Upper lobe of left lung (tissue), 6 donors: Measurements from ENCODE around the gene MCM3AP. TPM values are rescaled to one million over a fixed set of nuclear protein-coding genes. Genes with fewer than 3 reads are reported as not detected.
"Not testable (repeated sequence)": the region's sequence is repeated elsewhere in the genome, so short reads cannot be mapped to it uniquely, and the experiment has no call there.

Experiments
- ATAC-seq, 2 donors: fragments of 200-7000 bp; cut with Tn5 transposase; one replicate each; pipeline ENCODE4 v1.9.1; 2022; ENCODE audit warnings: mild to moderate bottlenecking in 2 of 2, moderate library complexity in 2 of 2; ENCODE audit not compliant: low FRiP score in 2 of 2
- DNase-seq, 2 donors: peaks; one replicate each; pipeline ENCODE4 v3.0.0-alpha.2; 2019 to 2020
- H3K27ac ChIP-seq, 4 donors: fragments of 200-600 bp; sonication (generic); one replicate each; pipeline ENCODE4 v1.5.1; 2016 to 2019
- H3K27me3 ChIP-seq, 4 donors: fragments of 200-600 bp; sonication (generic); one replicate each; pipeline ENCODE4 v1.5.1; 2017 to 2019
- H3K36me3 ChIP-seq, 4 donors: fragments of 200-600 bp; sonication (generic); one replicate each; pipeline ENCODE4 v1.5.1; 2016 to 2019
- H3K4me1 ChIP-seq, 4 donors: fragments of 200-600 bp; sonication (generic); one replicate each; pipeline ENCODE4 v1.5.1; 2018 to 2019
- H3K4me3 ChIP-seq, 4 donors: fragments of 200-600 bp; sonication (generic); one replicate each; pipeline ENCODE4 v1.5.1; 2017 to 2019; ENCODE audit warnings: mild to moderate bottlenecking in 2 of 4, moderate library complexity in 1 of 4
- H3K9me3 ChIP-seq, 4 donors: fragments of 200-600 bp; sonication (generic); one replicate each; pipeline ENCODE4 v1.5.1; 2018 to 2019
- CTCF ChIP-seq, 6 experiments: fragments of 450-650 bp in 4 of 6; fragments of 200-600 bp in 2 of 6; sonication (generic) in 2 of 6; IDR thresholded peaks; one replicate each; pipeline ENCODE4 v1.5.1; 2016 to 2019; ENCODE audit warnings: antibody characterized with exemption in 6 of 6
- EP300 ChIP-seq, 4 donors: sonication (generic); formaldehyde crosslinking; IDR thresholded peaks; one replicate each; pipeline ENCODE4 v1.5.1; 2017; ENCODE audit warnings: antibody characterized with exemption in 4 of 4, control low read depth in 2 of 4
- POLR2A ChIP-seq, 4 donors: fragments of 450-650 bp; IDR thresholded peaks; one replicate each; pipeline ENCODE4 v1.5.1; 2016 to 2017; ENCODE audit warnings: antibody characterized with exemption in 4 of 4, mild to moderate bottlenecking in 2 of 4
- POLR2AphosphoS5 ChIP-seq, 2 donors: sonication (generic); formaldehyde crosslinking; IDR thresholded peaks; one replicate each; pipeline ENCODE4 v1.5.1; 2017; ENCODE audit warnings: antibody characterized with exemption in 2 of 2
- WGBS, 2 donors: methylation state at CpG; one replicate each; pipeline ENCODE4 v1.1.5; 2017 to 2018; 5-methylcytosine and 5-hydroxymethylcytosine counted together
- total RNA-seq, 6 donors: library from RNA; depleted of rRNA in 4 of 6; stranded (reverse); fragments of >200 nt in 4 of 6; gene quantifications; one replicate each; pipeline versions ENCODE4 v1.1.0 to v1.2.1, GENCODE V29; 2016 to 2021
- donor health status: DM: no; HTN: no; CAD: no; lungs with moderate emphysema.
- donor health status: DM: no; HTN: yes; CAD: no; lungs with severe emphysema.

Gene MCM3AP
- total RNA-seq, 6 donors from 2014 or later: 93.3 to 226 (median 98.4) TPM

GRCh38 chr21:46246345-46246744 is 39.1 kb downstream of the MCM3AP start:
- Histone ChIP-seq H3K27me3 (no peaks in the 10 kb centered on the region), H3K4me1 (no peaks in the 10 kb centered on the region), H3K27ac (no peak overlapping the region), H3K36me3 (peaks cover 37 to 99% (median 77%) of the 10 kb centered on the region in 4 donors), H3K4me3 (no peak overlapping the region), H3K9me3 (no peaks in the 10 kb centered on the region)
- 75 to 83% methylated on average over 4 to 6 of the region's 6 CpGs for WGBS, 2 donors
- no peak for TF ChIP-seq EP300 (IDR thresholded peaks at IDR 0.05)
- no peak for TF ChIP-seq POLR2A (IDR thresholded peaks at IDR 0.05)
- no peak for TF ChIP-seq CTCF (IDR thresholded peaks at IDR 0.05)
- no peak for TF ChIP-seq POLR2AphosphoS5 (IDR thresholded peaks at IDR 0.05)
- ATAC-seq (no peak), DNase-seq (no peak)

- H3K9me3 ChIP-seq: no peaks in the 10 kb centered on the region
- H3K27me3 ChIP-seq: no peaks in the 10 kb centered on the region
- TF ChIP-seq EP300 (IDR thresholded peaks at IDR 0.05) (no peak), CTCF (IDR thresholded peaks at IDR 0.05) (no peak), POLR2AphosphoS5 (IDR thresholded peaks at IDR 0.05) (no peak), POLR2A (IDR thresholded peaks at IDR 0.05) (no peak)
- DNase-seq (no peak), ATAC-seq (no peak)
- H3K4me3 ChIP-seq: no peak overlapping the region
- no peaks in the 10 kb centered on the region for H3K4me1 ChIP-seq
- WGBS, 2 donors: 60 to 93% methylated on average over 3 of the region's 3 CpGs
- H3K36me3 ChIP-seq: peaks cover 40 to 99% (median 79%) of the 10 kb centered on the region in 4 donors
- no peak overlapping the region for H3K27ac ChIP-seq
Observed at GRCh38 chr21:46245213-46245915, 40.0 kb downstream of the MCM3AP start.

GRCh38 chr21:46244602-46245001 is 40.8 kb downstream of the MCM3AP start:
- no peaks in the 10 kb centered on the region for H3K27me3 ChIP-seq
- H3K4me3 ChIP-seq: no peak overlapping the region
- DNase-seq: no peak
- ATAC-seq: no peak
- WGBS, 2 donors: 92 to 98% methylated on average over 7 of the region's 8 CpGs
- no peaks in the 10 kb centered on the region for H3K4me1 ChIP-seq
- H3K9me3 ChIP-seq: no peaks in the 10 kb centered on the region
- peaks cover 39 to 99% (median 80%) of the 10 kb centered on the region in 4 donors for H3K36me3 ChIP-seq
- TF ChIP-seq EP300 (IDR thresholded peaks at IDR 0.05) (no peak), POLR2A (IDR thresholded peaks at IDR 0.05) (no peak), CTCF (IDR thresholded peaks at IDR 0.05) (no peak), POLR2AphosphoS5 (IDR thresholded peaks at IDR 0.05) (no peak)
- H3K27ac ChIP-seq: no peak overlapping the region

GRCh38 chr21:46243960-46244361 is 41.5 kb downstream of the MCM3AP start:
- no peak overlapping the region for H3K27ac ChIP-seq
- H3K4me3 ChIP-seq: no peak overlapping the region
- 92 to 97% methylated on average over 2 to 3 of the region's 3 CpGs for WGBS, 2 donors
- ATAC-seq: no peak
- no peaks in the 10 kb centered on the region for H3K9me3 ChIP-seq
- no peaks in the 10 kb centered on the region for H3K27me3 ChIP-seq
- no peaks in the 10 kb centered on the region for H3K4me1 ChIP-seq
- TF ChIP-seq POLR2AphosphoS5 (IDR thresholded peaks at IDR 0.05): no peak
- H3K36me3 ChIP-seq: peaks cover 38 to 99% (median 83%) of the 10 kb centered on the region in 4 donors
- no peak for DNase-seq

GRCh38 chr21:46243325-46243724 is 42.1 kb downstream of the MCM3AP start:
- Histone ChIP-seq H3K36me3 (peaks cover 38 to 99% (median 87%) of the 10 kb centered on the region in 4 donors), H3K4me1 (no peaks in the 10 kb centered on the region), H3K9me3 (no peaks in the 10 kb centered on the region), H3K4me3 (no peak overlapping the region), H3K27ac (no peak overlapping the region), H3K27me3 (no peaks in the 10 kb centered on the region)
- WGBS, 2 donors: 92 to 96% methylated on average over 8 of the region's 8 CpGs
- TF ChIP-seq EP300 (IDR thresholded peaks at IDR 0.05) (no peak), POLR2A (IDR thresholded peaks at IDR 0.05) (no peak), CTCF (IDR thresholded peaks at IDR 0.05) (no peak), POLR2AphosphoS5 (IDR thresholded peaks at IDR 0.05) (no peak)
- no peak for DNase-seq
- ATAC-seq: no peak

- not testable (repeated sequence) for H3K4me3 ChIP-seq, ATAC-seq, H3K27me3 ChIP-seq, H3K4me1 ChIP-seq, H3K27ac ChIP-seq, DNase-seq, H3K9me3 ChIP-seq
- WGBS, 2 donors: 88 to 100% methylated on average over 1 of the region's 1 CpG
- peaks cover 42 to 92% (median 82%) of the 10 kb centered on the region in 4 donors for H3K36me3 ChIP-seq
Observed at GRCh38 chr21:46241577-46241976, 43.8 kb downstream of the MCM3AP start.
